HepG2 (cell line): ENCODE measurements around the gene BTG2.

Source experiments
- CTCF ChIP-seq: sonication (generic); formaldehyde crosslinking; IDR thresholded peaks from 2 replicates; pipeline ENCODE4 v1.5.0; 2020; ENCODE audit warnings: mild to moderate bottlenecking, missing genetic modification reagents, moderate library complexity
- GABPA ChIP-seq, 2 experiments: IDR thresholded peaks; 2 replicates each; pipeline ENCODE4 v1.6.1; 2011 to 2016; ENCODE audit warnings: low read depth in 2 of 2, low read length in 1 of 2, missing biosample characterization in 1 of 2, missing genetic modification characterization in 1 of 2
- NR2F1 ChIP-seq, 2 experiments: fragments of 450-650 bp in 1 of 2; formaldehyde crosslinking in 1 of 2; IDR thresholded peaks; 2 replicates each; pipeline versions ENCODE4 v1.5.0 to v1.6.1; 2016 to 2020; ENCODE audit warnings: mild to moderate bottlenecking in 1 of 2, missing compliant biosample characterization in 1 of 2, missing genetic modification reagents in 1 of 2, moderate library complexity in 1 of 2
- TAF1 ChIP-seq: sonication (generic); formaldehyde crosslinking; IDR thresholded peaks from 2 replicates; pipeline ENCODE4 v1.4.0; 2020; ENCODE audit warnings: missing genetic modification reagents
- ZBTB33 ChIP-seq: sonication (generic); formaldehyde crosslinking; IDR thresholded peaks from 2 replicates; pipeline ENCODE4 v1.4.0; 2020; ENCODE audit warnings: missing genetic modification reagents
- ZNF124 ChIP-seq: sonication (generic); formaldehyde crosslinking; IDR thresholded peaks from 2 replicates; pipeline ENCODE4 v1.4.0; 2020; ENCODE audit warnings: missing genetic modification reagents

- TF ChIP-seq TAF1 (CRISPR knock-in tag), result no peak
- no peak for TF ChIP-seq ZBTB33 (CRISPR knock-in tag)
- no peak for TF ChIP-seq GABPA (IDR thresholded peaks at IDR 0.05; ENCODE audit: low read depth, low read length)
- TF ChIP-seq GABPA (CRISPR knock-in tag; IDR thresholded peaks at IDR 0.05; ENCODE audit: low read depth), result no peak
- TF ChIP-seq ZNF124, result no peak
- TF ChIP-seq CTCF, result no peak
- TF ChIP-seq NR2F1 (CRISPR knock-in tag; IDR thresholded peaks at IDR 0.05), result no peak
These were observed 23.3 kb upstream of the BTG2 start for GRCh38 chr1:203281851-203282661.
